ENCODE results near the gene IMPACT. TPM values are rescaled to one million over a fixed set of nuclear protein-coding genes. Genes with fewer than 3 reads are reported as not detected.

Gene IMPACT
- total and polyA plus RNA-seq, 2 of the 4 experiments (the other 2 are of a cell fraction) = 11.8 to 13.8 TPM

- Histone ChIP-seq H3K56ac (ENCODE audit: extremely low read depth, insufficient read depth, low read length) (no peak overlapping the region), H3K4ac (ENCODE audit: low read depth, low read length) (no peak overlapping the region), H4K20me1 (ENCODE audit: insufficient read depth, low read length) (no peaks in the 10 kb centered on the region), H2AK5ac (ENCODE audit: low read depth, low read length) (no peak overlapping the region), H2BK5ac (ENCODE audit: low read depth, low read length, poor library complexity, severe bottlenecking) (no peak overlapping the region), H3K27ac (ENCODE audit: insufficient read depth, low read length) (no peak overlapping the region), H3K36me3 (ENCODE audit: control insufficient read depth, insufficient read depth, low read length) (peaks cover 8% of the 10 kb centered on the region), H3K23ac (ENCODE audit: low read depth, low read length) (no peak overlapping the region), H2AFZ (replicated peaks; ENCODE audit: low read length, poor library complexity) (no peak overlapping the region), H4K8ac (ENCODE audit: low read depth in 2 of 2, low read length in 2 of 2) (no peak overlapping the region), H3K9ac (ENCODE audit: low read depth, low read length) (no peak overlapping the region), H3K18ac (ENCODE audit: low read depth, low read length) (no peak overlapping the region), H2BK120ac (ENCODE audit: low read depth, low read length) (no peak overlapping the region), H3K4me1 (ENCODE audit: control insufficient read depth, insufficient read depth, low read length) (no peaks in the 10 kb centered on the region), H4K91ac (ENCODE audit: insufficient read depth, low read depth, low read length) (no peak overlapping the region), H3K14ac (replicated peaks; ENCODE audit: low read depth, low read length) (no peak overlapping the region), H2BK15ac (ENCODE audit: low read depth, low read length) (no peak overlapping the region), H3K9me1 (ENCODE audit: insufficient read depth, low read length) (no peaks in the 10 kb centered on the region), H3K4me3 (ENCODE audit: insufficient read depth, low read depth, low read length) (no peak overlapping the region), H3K79me1 (ENCODE audit: low read depth in 1 of 2, low read length in 2 of 2) (peaks cover 0 to 3% of the 10 kb centered on the region in 2 experiments; a peak in 1 of 4 replicates), H2AK9ac (replicated peaks; ENCODE audit: low read depth, low read length, poor library complexity) (no peak overlapping the region), H3K27me3 (ENCODE audit: control insufficient read depth, insufficient read depth, low read length) (no peaks in the 10 kb centered on the region), H3K4me2 (ENCODE audit: low read depth, low read length) (no peak overlapping the region), H4K5ac (ENCODE audit: low read depth, low read length) (no peak overlapping the region), H3K9me3 (ENCODE audit: control insufficient read depth, insufficient read depth, low read length) (no peaks in the 10 kb centered on the region), H2BK20ac (ENCODE audit: low read depth, low read length) (no peak overlapping the region)
- no peak for ATAC-seq (ENCODE audit: low read depth)
- intact Hi-C loops (cut with micrococcal nuclease) (no loop called here), in situ Hi-C loops (cut with MboI; ENCODE audit: low sequenced_read_pairs) (no loop called here), dilution Hi-C loops (cut with HindIII; ENCODE audit: low sequenced_read_pairs, unreplicated experiment) (no loop called here)
- POLR2A ChIA-PET (ENCODE audit: unreplicated experiment) = no interaction called here
- DNase-seq = no peak
- CTCF ChIA-PET = interaction anchor here (1.4 kb wide), 1 partner anchor 10 kb away, joined by 4 read pairs; no protein-coding TSS in a partner anchor
- BruUV-seq (replicated peaks) = no TSS peak
- no peak for TF ChIP-seq RFX5 (IDR thresholded peaks at IDR 0.05; ENCODE audit: low read depth, low read length)
- no CpG with 5 or more reads among the region's 1 CpG for WGBS, 2 experiments (ENCODE audit: extremely low coverage in 2 of 2, insufficient read length in 1 of 2)
These were observed 10.5 kb downstream of the IMPACT start for GRCh38 chr18:24436939-24437338.
